H4 (cell line): ENCODE results near the gene LRRC42. TPM values are rescaled to one million over a fixed set of nuclear protein-coding genes. Genes with fewer than 3 reads are reported as not detected.
A peak's percentile ranks its signal among the peaks of the same experiment; 100 is the strongest.

ENCODE experiments used
- DNase-seq: peaks from one replicate; pipeline ENCODE4 v3.0.0-alpha.2; 2015; ENCODE audit warnings: low spot score
- total RNA-seq: library from RNA; depleted of rRNA; stranded (reverse); fragments of >200 nt; shearing (Covaris generic); gene quantifications from 2 replicates; pipeline ENCODE4 v1.2.3, GENCODE V29; 2014

LRRC42 gene
- total RNA-seq, 1 experiment from 2014 or later: 56.6 TPM

DNA sequence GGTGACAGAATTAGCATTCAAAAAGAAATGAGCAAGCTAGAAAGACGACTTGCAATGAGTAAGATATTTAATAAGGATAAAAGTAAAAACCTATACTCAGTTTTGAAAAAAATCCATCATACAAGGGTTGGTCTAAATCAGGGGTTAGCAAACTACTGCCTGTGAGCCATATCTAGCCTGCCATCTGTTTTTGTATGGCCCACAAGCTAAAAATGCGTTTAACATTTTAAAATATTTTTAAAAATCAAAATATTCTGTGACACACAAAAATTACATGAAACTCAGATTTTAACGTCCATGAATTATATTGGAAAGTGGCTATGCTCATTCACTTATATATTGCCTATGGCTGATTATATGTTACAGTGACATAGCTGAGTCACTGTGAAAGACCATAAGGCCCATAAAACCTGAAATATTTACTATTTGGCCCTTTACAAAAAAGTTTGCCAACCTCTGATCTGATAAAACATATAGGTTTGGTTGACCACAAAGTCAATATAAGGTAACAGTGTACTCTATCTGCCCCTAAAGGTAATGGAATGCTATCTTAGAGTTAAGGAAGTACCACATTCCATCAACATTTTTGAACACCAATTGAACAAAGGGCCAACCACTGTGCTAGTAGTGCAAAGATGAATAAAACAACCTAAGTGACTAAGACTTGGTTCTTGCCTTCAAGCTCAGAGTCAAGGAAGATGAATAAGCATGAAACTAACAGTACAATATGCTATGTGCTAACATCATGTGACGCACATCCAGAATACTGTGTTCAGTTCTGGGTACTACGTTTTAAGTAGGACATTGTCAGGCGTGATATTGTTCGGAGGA lies 3.8 kb upstream of the LRRC42 start:
- DNase-seq: no peak

DNA sequence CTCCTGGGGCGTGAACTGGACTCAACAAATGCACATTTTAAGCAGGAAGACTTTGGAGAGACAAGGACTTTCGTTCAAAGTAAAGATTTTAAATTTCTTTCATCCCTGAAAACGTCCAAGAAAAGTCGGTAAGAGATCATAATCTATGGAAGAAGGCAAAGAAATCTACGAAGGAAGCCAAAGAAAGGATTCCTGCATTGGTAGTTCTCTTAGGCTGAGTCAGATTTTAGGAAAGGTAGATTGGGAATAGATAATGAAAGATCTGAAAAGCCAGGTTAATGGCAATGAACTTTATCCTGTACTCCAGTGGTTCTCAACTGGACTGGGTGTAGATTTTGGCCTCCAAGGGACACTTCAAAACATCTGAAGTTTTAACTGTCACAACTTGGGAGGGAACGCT lies 3.1 kb upstream of the LRRC42 start:
- DNase-seq: no peak

GRCh38 chr1:53943490-53944043 lies 2.6 kb upstream of the LRRC42 start:
- DNase-seq: no peak

- DNase-seq: no peak
These were observed 1.5 kb upstream of the LRRC42 start for GRCh38 chr1:53944469-53945182.

DNA sequence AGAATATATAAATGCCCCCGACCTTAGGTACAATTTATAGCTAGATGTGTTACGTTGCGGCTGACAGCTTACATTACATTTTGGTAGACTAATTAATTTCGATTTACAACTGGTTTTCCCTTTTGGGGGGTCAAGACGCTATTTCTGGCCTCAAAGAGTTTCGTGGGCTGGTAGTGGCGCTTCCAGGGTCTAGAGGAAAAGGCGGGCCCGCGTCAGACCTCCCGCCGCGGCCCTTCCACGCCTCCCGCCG lies 1.0 kb upstream of the LRRC42 start:
- DNase-seq: no peak

DNA sequence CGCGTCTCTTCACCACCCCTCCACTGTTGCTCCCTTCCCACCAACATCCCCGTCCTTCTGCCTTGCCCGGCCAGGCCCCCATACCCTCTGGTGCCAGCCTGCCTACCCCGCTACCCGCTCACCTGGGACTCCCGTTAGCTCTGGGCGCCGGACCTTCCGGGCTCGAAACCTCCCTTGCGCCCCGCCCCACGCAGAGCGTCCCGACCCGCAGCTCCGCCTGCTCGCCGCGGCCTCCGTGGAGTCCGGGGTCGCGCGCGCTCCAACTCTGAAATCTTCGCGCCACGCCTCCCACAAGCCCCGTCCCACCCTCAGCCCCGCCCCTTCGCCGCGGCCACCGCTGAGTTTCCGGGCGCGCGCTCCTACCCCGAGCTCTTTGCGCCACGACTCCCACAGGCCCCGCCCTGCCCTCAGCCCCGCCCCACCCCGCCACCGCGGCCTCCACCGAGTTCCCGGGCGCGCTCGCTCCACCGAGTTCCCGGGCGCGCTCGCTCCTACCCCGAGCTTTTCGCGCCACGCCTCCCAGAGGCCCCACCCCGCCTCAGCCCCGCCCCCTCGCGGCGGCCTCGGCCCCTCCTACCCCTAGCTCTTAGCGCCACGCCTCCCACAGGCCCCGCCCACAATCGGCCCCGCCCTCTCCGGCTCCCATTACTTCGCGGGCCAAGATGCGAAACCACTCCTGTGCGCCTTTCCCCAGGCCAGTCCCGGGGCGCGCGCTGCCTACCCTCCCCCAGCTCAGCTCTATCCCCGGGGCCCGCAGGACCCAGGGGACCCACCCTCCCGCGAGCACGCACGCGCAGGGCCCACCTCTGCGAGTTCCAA lies 508 bp upstream of the LRRC42 start, which contains the start of gene IFT25:
Gene IFT25, minus strand, starts transcription at position 267 of the 819 bp plus-strand sequence. CDS start 5,617 bp downstream, outside the sequence.
- peak; percentile 88 for DNase-seq

DNA sequence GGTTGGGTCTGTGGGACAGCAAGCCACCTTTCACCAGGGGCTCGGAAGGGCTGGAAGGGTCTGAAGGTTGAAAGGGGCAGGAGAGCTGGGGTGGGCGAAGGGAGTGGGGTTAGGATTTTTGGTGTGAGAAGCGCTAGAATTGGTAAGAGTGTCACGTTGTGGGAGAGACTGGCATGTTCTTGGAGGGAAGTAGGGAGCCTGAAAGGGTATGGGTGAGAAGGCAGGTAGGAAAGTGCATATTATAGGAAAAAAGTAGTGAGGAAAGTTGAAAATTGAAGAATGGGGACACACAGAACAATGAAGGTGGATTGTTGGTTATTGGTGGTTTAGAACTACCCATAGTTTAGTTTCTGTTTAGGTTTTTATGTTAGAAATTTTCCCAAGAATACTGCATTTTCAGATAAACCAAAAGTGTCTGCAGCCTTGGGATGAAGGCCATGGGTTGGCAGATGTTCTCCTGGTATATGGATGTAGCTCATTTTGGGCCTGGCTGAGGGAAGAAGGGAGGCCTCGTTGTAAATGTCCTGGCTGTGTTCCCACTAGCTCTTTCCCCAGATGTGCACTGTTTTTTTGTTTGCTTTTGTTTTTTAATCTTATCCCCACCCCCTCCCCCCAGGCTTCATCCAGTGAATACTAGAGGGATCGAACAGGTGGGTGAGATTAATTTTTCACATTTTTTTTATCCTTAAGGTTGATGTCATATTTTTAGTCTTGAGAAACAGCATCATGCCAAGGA lies 1.2 kb downstream of the LRRC42 start:
- no peak for DNase-seq

- DNase-seq: no peak
These were observed 2.1 kb downstream of the LRRC42 start for GRCh38 chr1:53948291-53948690.

- DNase-seq: peak; percentile 53
These were observed 3.2 kb downstream of the LRRC42 start for GRCh38 chr1:53949023-53949990.

DNA sequence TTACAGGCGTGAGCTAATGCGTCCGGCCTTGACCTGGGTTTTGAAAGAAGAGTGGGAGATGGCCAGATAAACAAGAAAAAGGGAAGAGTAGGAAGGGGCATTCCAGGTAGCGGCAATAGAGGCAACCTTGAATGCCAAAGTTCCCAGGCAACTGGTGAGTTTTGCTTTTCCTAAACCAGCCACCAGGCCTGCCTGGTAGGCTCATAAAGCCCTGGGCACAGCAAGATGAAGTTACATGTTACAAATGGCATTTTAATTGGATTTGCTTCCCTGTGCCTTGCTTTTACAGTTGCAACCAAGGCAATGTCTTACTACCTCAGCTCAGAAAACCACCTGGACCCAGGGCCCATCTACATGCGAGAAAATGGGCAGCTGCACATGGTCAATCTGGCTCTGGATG lies 5.5 kb downstream of the LRRC42 start:
- no peak for DNase-seq

DNA sequence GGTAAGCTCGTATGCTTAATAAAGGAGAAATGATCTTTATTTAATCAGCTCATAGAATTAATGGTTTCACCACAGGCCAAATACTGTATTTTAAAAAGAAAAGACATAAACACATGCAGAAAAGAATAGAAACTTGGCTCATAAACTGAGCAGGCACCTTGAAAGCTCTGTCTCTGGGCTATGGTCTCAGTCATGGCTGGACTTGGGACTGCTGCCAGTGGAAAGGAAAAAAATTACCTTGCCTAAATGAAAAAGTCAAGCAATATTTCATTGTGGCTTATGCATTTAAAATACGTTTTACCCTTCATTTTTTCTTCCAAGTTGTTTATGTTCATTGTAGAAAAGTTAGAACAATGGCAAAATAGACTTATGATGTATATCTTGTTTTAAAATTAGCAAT lies 8.0 kb downstream of the LRRC42 start:
- DNase-seq: no peak

DNA sequence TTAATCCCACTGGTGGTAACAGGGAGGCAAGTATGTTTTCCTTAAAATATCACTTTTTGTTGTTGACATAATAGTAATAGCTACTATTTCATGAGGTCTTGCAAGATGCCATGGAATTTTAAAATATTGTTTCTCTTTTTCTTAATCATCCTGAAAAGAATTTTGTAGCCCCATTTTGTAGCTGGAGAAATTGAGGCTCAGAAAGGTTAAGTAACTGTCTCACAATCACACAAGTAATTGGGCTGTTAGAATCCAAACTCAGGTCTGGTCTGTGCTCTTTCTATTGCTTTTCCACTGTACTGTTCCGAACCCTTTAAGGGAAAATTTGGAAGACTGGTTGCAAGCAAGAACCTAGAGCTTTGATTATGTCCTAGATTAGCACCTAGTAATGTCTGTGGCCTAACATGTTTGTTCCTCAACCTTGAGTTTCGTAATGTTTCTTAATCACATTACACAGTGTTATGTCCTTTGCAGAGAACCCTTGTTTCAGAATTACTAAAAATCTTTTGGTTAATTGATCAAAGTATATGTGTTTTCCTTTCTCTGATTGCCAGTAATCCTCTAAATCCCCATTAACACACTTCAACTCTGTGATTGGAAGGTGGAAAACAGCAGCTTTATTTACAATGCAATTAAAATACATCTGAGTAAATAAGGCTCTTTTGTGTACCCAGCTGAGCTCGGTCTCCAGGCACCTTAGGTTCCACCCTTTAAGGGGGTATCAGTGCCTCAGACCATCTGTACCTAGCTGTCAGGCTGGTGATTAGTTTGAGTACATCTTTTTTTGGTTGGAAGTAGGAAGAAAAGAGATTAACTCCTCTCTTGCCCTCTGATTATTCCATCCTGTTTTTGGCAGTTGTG lies 10.4 kb downstream of the LRRC42 start:
- no peak for DNase-seq

GRCh38 chr1:53957194-53957818 lies 11.2 kb downstream of the LRRC42 start:
- DNase-seq: peak; percentile 21

GRCh38 chr1:53959664-53960250 lies 13.6 kb downstream of the LRRC42 start:
- peak; percentile 40 for DNase-seq

DNA sequence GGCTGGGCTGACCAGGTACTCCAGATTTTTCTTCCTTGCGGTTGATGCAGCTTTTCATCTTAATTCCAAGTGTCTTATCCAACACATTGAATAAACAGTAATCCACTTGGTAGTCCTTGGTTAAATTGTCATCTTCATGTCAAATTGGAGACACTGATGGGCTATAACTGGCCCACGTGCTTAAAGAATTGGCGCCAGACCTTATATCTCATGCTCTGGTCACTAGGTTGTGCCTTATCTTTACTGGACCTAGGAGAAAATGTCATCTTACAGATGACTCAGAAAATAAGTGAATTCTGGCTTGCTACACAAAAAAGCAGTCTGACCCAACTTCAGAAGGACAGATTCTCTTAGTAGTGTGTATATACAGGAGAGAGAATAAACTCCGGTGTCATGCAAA lies 16.2 kb downstream of the LRRC42 start:
- DNase-seq: no peak

GRCh38 chr1:53963460-53963859 lies 17.3 kb downstream of the LRRC42 start:
- no peak for DNase-seq

DNA sequence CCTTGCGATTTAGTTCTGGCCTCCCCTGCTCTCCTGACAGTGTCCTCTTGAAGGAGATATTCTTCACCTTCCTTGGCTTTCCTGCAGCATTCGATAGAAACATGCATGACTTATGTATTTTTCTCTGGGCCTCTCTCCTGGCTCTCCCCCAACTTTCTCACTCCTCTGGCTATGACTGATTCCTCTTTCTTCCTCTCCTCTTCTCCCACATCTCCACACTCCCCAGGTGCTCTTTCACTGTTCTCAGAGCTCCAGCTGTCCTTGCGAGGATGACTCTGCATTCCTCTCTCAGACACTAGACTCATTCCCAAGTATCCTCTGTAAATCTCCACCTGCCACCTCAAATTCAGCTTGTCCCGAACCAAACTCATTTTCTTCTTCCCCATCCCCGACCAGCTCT lies 18.0 kb downstream of the LRRC42 start:
- no peak for DNase-seq

DNA sequence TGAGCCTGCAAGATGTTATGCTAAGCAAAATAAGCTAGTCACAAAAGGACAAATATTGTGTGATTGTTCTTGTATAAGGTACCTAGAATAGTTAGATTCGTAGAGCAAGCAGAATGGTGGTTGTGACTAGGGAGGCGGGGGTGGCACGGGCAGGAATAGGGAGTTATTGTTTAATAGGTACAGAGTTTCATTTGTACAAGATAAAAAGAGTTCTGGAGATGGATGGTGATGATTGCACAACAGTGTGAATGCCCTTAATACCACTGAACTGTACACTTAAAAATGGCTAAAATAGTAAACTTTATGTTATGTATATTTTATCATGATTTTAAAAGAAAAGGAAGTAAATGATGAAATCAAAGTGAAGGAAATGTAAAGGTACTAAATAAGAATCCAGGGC lies 20.6 kb downstream of the LRRC42 start:
- no peak for DNase-seq
